HS-5 (cell line): ENCODE results near the gene POTEE.
"Not testable (repeated sequence)": the region's sequence is repeated elsewhere in the genome, so short reads cannot be mapped to it uniquely, and the experiment has no call there.

Experiments used
- DNase-seq: peaks from one replicate; pipeline ENCODE4 v3.0.0-alpha.2; 2012; ENCODE audit warnings: low read depth

Gene POTEE

GRCh38 chr2:131209030-131209772, at the start of gene POTEE:
TSS of gene POTEE (plus strand) at chr2:131209536. CDS start at chr2:131218403, 8,867 bp downstream.
- DNase-seq, result not testable (repeated sequence)

GRCh38 chr2:131165562-131165961, 43.8 kb upstream of the POTEE start:
- not testable (repeated sequence) for DNase-seq

GRCh38 chr2:131168538-131168937, 40.8 kb upstream of the POTEE start:
- DNase-seq, result no peak

GRCh38 chr2:131178050-131178449, 31.3 kb upstream of the POTEE start:
- DNase-seq, result not testable (repeated sequence)

- DNase-seq, result not testable (repeated sequence)
Measured at GRCh38 chr2:131178721-131179418, 30.5 kb upstream of the POTEE start.

- DNase-seq, result peak; percentile 10
Measured at GRCh38 chr2:131181451-131181850, 27.9 kb upstream of the POTEE start.

- DNase-seq, result not testable (repeated sequence)
Measured at GRCh38 chr2:131193421-131193820, 15.9 kb upstream of the POTEE start.

GRCh38 chr2:131196186-131196585, 13.2 kb upstream of the POTEE start:
- DNase-seq, result not testable (repeated sequence)

- DNase-seq, result no peak
Measured at GRCh38 chr2:131201098-131201497, 8.2 kb upstream of the POTEE start.

GRCh38 chr2:131207839-131208238, 1.5 kb upstream of the POTEE start:
- DNase-seq, result not testable (repeated sequence)

- DNase-seq, result not testable (repeated sequence)
Measured at GRCh38 chr2:131209773-131210104, 403 bp downstream of the POTEE start.

GRCh38 chr2:131210434-131211211, 1.3 kb downstream of the POTEE start:
- DNase-seq, result not testable (repeated sequence)

- not testable (repeated sequence) for DNase-seq
Measured at GRCh38 chr2:131217238-131217986, 8.1 kb downstream of the POTEE start.

GRCh38 chr2:131235543-131236449, 26.5 kb downstream of the POTEE start:
- DNase-seq, result not testable (repeated sequence)
